K562 (cell line): Measurements from ENCODE around the gene RPP21. TPM values are rescaled to one million over a fixed set of nuclear protein-coding genes. Genes with fewer than 3 reads are reported as not detected.

Experiments
- CTBP1 ChIP-seq: fragments of 450-650 bp; IDR thresholded peaks from 2 replicates; pipeline ENCODE4 v1.6.1; 2016; ENCODE audit warnings: borderline replicate concordance
- ESRRA ChIP-seq: fragments of 450-650 bp; IDR thresholded peaks from 2 replicates; pipeline ENCODE4 v1.6.1; 2014; ENCODE audit warnings: low read depth, mild to moderate bottlenecking, moderate library complexity, borderline replicate concordance
- GATAD2B ChIP-seq: fragments of 450-650 bp; IDR thresholded peaks from 2 replicates; pipeline ENCODE4 v1.6.1; 2017; ENCODE audit warnings: mild to moderate bottlenecking, borderline replicate concordance
- HDAC6 ChIP-seq: IDR thresholded peaks from 2 replicates; pipeline ENCODE4 v1.6.1; 2012; ENCODE audit warnings: low read depth, mild to moderate bottlenecking, control low read depth, inconsistent platforms, low read length, moderate library complexity
- NFIX ChIP-seq: fragments of 250-450 bp; sonication (Bioruptor Pico); IDR thresholded peaks from 2 replicates; pipeline ENCODE4 v1.4.0; 2020; ENCODE audit warnings: low read depth, mild to moderate bottlenecking, moderate library complexity
- NFYB ChIP-seq: IDR thresholded peaks from 2 replicates; pipeline ENCODE4 v1.6.1; 2011; ENCODE audit warnings: mild to moderate bottlenecking, moderate library complexity; ENCODE audit not compliant: insufficient read length; ENCODE audit errors: extremely low read depth
- POLR2AphosphoS5 ChIP-seq: IDR thresholded peaks from 2 replicates; pipeline ENCODE4 v1.6.1; 2011; ENCODE audit warnings: mild to moderate bottlenecking, low read depth, low read length, moderate library complexity; ENCODE audit not compliant: control insufficient read depth, insufficient read depth
- SRF ChIP-seq, 2 experiments: fragments of 250-450, 450-650 bp in 1 of 2; sonication (Bioruptor Pico) in 1 of 2; sonication (generic) in 1 of 2; formaldehyde crosslinking; IDR thresholded peaks; 2 replicates each; pipeline versions ENCODE4 v1.5.0 to v1.5.1; 2020 to 2022; ENCODE audit warnings: mild to moderate bottlenecking in 1 of 2, missing genetic modification reagents in 1 of 2
- TEAD2 ChIP-seq: fragments of 450-650 bp; IDR thresholded peaks from 2 replicates; pipeline ENCODE4 v1.6.1; 2016; ENCODE audit warnings: missing genetic modification characterization, control low read depth, missing compliant biosample characterization
- ZBTB8A ChIP-seq: fragments of 450-650 bp; IDR thresholded peaks from 2 replicates; pipeline ENCODE4 v1.6.1; 2018; ENCODE audit warnings: mild to moderate bottlenecking, moderate library complexity; ENCODE audit not compliant: partially characterized antibody
- ZFP1 ChIP-seq: fragments of 450-650 bp; formaldehyde crosslinking; IDR thresholded peaks from 2 replicates; pipeline ENCODE4 v1.4.0; 2020; ENCODE audit warnings: mild to moderate bottlenecking, mixed read lengths
- ZNF551 ChIP-seq: fragments of 250-450 bp; sonication (Bioruptor Pico); IDR thresholded peaks from 2 replicates; pipeline ENCODE4 v1.5.0; 2021; ENCODE audit warnings: mild to moderate bottlenecking, moderate library complexity
- ZNF696 ChIP-seq: fragments of 250-450 bp; sonication (Bioruptor Pico); conservative IDR thresholded peaks from 2 replicates; pipeline ENCODE4 v1.4.0; 2020; ENCODE audit warnings: mild to moderate bottlenecking, moderate library complexity
- ZNF699 ChIP-seq: fragments of 250-450 bp; sonication (Bioruptor Pico); IDR thresholded peaks from 2 replicates; pipeline ENCODE4 v1.8.0; 2021; ENCODE audit warnings: mild to moderate bottlenecking, moderate library complexity; ENCODE audit not compliant: insufficient replicate concordance
- ZNF830 ChIP-seq: fragments of 250-450 bp; sonication (Bioruptor Pico); IDR thresholded peaks from 2 replicates; pipeline ENCODE4 v1.5.0; 2021; ENCODE audit warnings: mild to moderate bottlenecking
- polyA plus RNA-seq, 8 experiments: library from polyadenylated mRNA; depleted of rRNA in 4 of 8; stranded (reverse) in 5 of 8; unstranded in 3 of 8; fragments of >200 nt; fragmentation: Nextera tagmentation in 2 of 8; fragmentation: Illumina TruSeq in 1 of 8; extraction: Ambion mirVana in 2 of 8; extraction: Trizol in 1 of 8; gene quantifications; 2 replicates each; pipeline versions ENCODE4 v1.2.1 to v1.2.3, GENCODE V29; 2011 to 2014; ENCODE audit warnings: inconsistent platforms in 1 of 8, missing spikeins in 1 of 8
- total RNA-seq, 7 experiments: library from RNA; depleted of rRNA in 6 of 7; stranded (reverse); fragments of >200 nt in 6 of 7; fragmentation: Illumina TruSeq in 2 of 7; extraction: Trizol in 2 of 7; gene quantifications; 2 replicates each; pipeline versions ENCODE4 v1.2.1 to v1.2.3, GENCODE V29; 2011 to 2021; ENCODE audit warnings: low replicate concordance in 1 of 7
- TF ChIP-seq, protein P1 (sequence below), 2 experiments: fragments of 150-350 bp in 1 of 2; IDR thresholded peaks; 2 replicates each; pipeline ENCODE4 v1.6.1; 2012 to 2016; ENCODE audit warnings: low read depth in 2 of 2, low read length in 2 of 2, mild to moderate bottlenecking in 1 of 2, moderate library complexity in 1 of 2
- TF ChIP-seq, protein P2 (sequence below): sonication (generic); formaldehyde crosslinking; IDR thresholded peaks from 2 replicates; pipeline ENCODE4 v1.8.0; 2022; ENCODE audit warnings: missing genetic modification reagents, mild to moderate bottlenecking, borderline replicate concordance
- TF ChIP-seq, protein P3 (sequence below): fragments of 250-450 bp; sonication (Bioruptor Pico); IDR thresholded peaks from 2 replicates; pipeline ENCODE4 v1.6.1; 2021; ENCODE audit warnings: mild to moderate bottlenecking
- TF ChIP-seq, protein P4 (sequence below): IDR thresholded peaks from 2 replicates; pipeline ENCODE4 v1.6.1; 2011; ENCODE audit warnings: borderline replicate concordance, low read depth, mild to moderate bottlenecking, moderate library complexity, low read length; ENCODE audit not compliant: insufficient read depth, poor library complexity, severe bottlenecking

Gene RPP21
- total and polyA plus RNA-seq, 9 of the 15 experiments (the other 6 are each of a cell fraction or from before 2014, with no cell fraction given): 62.1 to 362 (median 166) TPM

DNA sequence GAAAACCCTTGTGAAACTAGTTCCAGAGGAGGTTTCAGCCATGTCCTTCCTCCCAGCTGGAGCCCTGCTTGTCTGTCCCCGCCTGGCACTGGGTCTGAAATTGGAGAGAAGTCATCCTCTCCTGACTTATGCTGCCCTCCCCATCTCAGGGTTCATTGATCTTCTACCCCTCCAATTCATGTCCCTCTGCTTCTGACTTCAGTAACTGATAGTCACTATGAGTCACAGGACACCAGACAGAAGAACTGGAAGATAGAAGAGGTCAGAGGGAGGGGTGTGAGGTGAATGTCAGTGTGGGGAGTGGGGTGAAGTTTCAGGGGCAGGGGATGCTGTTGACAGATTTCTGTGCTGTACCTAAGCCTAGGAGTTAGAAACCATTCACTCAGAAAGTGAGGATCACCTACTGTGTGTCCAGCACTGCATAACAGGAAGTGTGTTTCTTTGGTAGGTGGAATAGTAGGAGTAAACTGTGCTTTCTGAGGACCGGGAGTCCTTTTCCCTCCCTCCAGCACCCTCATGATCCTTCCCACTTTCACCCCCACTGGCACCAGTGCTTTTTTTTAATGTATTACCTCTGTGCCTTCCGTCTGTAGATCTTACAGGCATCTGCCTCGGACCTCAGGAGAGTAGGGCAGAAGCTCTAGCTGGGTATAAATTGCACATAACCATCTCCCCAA is 627 bp upstream of the RPP21 start (continued):
- TF ChIP-seq ZNF551 (CRISPR knock-in tag) (no peak), ESRRA (peak; percentile 42), POLR2AphosphoS5 (peak; percentile 42; the same call in 1 of the 2 replicates), ZFP1 (CRISPR knock-in tag) (peak; percentile 97), TEAD2 (tag) (no peak), SRF (CRISPR knock-in tag; IDR thresholded peaks at IDR 0.05) (0 out of 4 replicates have a peak, but pooled peaks of 1 of the 2 experiments have one; percentile 44), GATAD2B (0 out of 2 replicates have a peak, but pooled peaks have one; percentile 54), ZNF699 (no peak), NFIX (CRISPR knock-in tag) (no peak), CTBP1 (no peak), ZNF696 (CRISPR knock-in tag) (no peak), ZBTB8A (no peak), HDAC6 (no peak), NFYB (no peak), ZNF830 (CRISPR knock-in tag) (no peak)
- TF ChIP-seq, protein P1, sequence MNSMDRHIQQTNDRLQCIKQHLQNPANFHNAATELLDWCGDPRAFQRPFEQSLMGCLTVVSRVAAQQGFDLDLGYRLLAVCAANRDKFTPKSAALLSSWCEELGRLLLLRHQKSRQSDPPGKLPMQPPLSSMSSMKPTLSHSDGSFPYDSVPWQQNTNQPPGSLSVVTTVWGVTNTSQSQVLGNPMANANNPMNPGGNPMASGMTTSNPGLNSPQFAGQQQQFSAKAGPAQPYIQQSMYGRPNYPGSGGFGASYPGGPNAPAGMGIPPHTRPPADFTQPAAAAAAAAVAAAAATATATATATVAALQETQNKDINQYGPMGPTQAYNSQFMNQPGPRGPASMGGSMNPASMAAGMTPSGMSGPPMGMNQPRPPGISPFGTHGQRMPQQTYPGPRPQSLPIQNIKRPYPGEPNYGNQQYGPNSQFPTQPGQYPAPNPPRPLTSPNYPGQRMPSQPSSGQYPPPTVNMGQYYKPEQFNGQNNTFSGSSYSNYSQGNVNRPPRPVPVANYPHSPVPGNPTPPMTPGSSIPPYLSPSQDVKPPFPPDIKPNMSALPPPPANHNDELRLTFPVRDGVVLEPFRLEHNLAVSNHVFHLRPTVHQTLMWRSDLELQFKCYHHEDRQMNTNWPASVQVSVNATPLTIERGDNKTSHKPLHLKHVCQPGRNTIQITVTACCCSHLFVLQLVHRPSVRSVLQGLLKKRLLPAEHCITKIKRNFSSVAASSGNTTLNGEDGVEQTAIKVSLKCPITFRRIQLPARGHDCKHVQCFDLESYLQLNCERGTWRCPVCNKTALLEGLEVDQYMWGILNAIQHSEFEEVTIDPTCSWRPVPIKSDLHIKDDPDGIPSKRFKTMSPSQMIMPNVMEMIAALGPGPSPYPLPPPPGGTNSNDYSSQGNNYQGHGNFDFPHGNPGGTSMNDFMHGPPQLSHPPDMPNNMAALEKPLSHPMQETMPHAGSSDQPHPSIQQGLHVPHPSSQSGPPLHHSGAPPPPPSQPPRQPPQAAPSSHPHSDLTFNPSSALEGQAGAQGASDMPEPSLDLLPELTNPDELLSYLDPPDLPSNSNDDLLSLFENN (IDR thresholded peaks at IDR 0.05; ENCODE audit: low read depth in 2 of 2, low read length in 2 of 2): no peak
- TF ChIP-seq, protein P2, sequence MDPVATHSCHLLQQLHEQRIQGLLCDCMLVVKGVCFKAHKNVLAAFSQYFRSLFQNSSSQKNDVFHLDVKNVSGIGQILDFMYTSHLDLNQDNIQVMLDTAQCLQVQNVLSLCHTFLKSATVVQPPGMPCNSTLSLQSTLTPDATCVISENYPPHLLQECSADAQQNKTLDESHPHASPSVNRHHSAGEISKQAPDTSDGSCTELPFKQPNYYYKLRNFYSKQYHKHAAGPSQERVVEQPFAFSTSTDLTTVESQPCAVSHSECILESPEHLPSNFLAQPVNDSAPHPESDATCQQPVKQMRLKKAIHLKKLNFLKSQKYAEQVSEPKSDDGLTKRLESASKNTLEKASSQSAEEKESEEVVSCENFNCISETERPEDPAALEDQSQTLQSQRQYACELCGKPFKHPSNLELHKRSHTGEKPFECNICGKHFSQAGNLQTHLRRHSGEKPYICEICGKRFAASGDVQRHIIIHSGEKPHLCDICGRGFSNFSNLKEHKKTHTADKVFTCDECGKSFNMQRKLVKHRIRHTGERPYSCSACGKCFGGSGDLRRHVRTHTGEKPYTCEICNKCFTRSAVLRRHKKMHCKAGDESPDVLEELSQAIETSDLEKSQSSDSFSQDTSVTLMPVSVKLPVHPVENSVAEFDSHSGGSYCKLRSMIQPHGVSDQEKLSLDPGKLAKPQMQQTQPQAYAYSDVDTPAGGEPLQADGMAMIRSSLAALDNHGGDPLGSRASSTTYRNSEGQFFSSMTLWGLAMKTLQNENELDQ (CRISPR knock-in tag): no peak
- TF ChIP-seq, protein P3, sequence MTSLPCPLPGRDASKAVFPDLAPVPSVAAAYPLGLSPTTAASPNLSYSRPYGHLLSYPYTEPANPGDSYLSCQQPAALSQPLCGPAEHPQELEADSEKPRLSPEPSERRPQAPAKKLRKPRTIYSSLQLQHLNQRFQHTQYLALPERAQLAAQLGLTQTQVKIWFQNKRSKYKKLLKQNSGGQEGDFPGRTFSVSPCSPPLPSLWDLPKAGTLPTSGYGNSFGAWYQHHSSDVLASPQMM: no peak
- TF ChIP-seq, protein P4, sequence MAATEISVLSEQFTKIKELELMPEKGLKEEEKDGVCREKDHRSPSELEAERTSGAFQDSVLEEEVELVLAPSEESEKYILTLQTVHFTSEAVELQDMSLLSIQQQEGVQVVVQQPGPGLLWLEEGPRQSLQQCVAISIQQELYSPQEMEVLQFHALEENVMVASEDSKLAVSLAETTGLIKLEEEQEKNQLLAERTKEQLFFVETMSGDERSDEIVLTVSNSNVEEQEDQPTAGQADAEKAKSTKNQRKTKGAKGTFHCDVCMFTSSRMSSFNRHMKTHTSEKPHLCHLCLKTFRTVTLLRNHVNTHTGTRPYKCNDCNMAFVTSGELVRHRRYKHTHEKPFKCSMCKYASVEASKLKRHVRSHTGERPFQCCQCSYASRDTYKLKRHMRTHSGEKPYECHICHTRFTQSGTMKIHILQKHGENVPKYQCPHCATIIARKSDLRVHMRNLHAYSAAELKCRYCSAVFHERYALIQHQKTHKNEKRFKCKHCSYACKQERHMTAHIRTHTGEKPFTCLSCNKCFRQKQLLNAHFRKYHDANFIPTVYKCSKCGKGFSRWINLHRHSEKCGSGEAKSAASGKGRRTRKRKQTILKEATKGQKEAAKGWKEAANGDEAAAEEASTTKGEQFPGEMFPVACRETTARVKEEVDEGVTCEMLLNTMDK: no peak
